HEK293 (cell line): ENCODE results near the gene RHEB.

Experiments
- CTCF ChIA-PET: fragments of 350-600 bp; formaldehyde crosslinking; extraction: SDS; loops from one replicate; lab custom pipeline; 2021; ENCODE audit warnings: antibody characterized with exemption; lab: Yijun Ruan, JAX
- POLR2A ChIA-PET: fragments of 300-600 bp; formaldehyde crosslinking; extraction: SDS; loops from one replicate; lab custom pipeline; 2020; ENCODE audit warnings: antibody characterized with exemption, inconsistent platforms; lab: Yijun Ruan, JAX
- H3K27ac ChIP-seq: fragments of 200-500 bp; sonication (Bioruptor generic); 2 replicates; pipeline ENCODE4 v1.5.1; 2014; ENCODE audit warnings: low read depth, low read length, control low read depth, inconsistent platforms; ENCODE audit errors: extremely low read depth
- H3K36me3 ChIP-seq, 2 experiments: fragments of 200-500 bp in 1 of 2; sonication (Bioruptor generic) in 1 of 2; 1 replicate in 1 of 2; 2 replicates in 1 of 2; pipeline ENCODE4 v1.5.1; 2014 to 2017; ENCODE audit warnings: inconsistent platforms in 2 of 2, low read length in 2 of 2; ENCODE audit not compliant: control insufficient read depth in 2 of 2, insufficient read depth in 1 of 2
- H3K4me1 ChIP-seq: fragments of 200-500 bp; sonication (Bioruptor generic); 2 replicates; pipeline ENCODE4 v1.5.1; 2014; ENCODE audit warnings: mild to moderate bottlenecking, low read length, inconsistent platforms; ENCODE audit not compliant: control insufficient read depth, insufficient read depth
- H3K4me3 ChIP-seq: 2 replicates; pipeline ENCODE4 v1.5.1; 2011; ENCODE audit warnings: low read depth, mild to moderate bottlenecking, control low read depth, low read length, moderate library complexity
- H3K9me3 ChIP-seq: fragments of 200-500 bp; sonication (Bioruptor generic); 2 replicates; pipeline ENCODE4 v1.5.1; 2014; ENCODE audit warnings: low read depth, low read length, inconsistent platforms; ENCODE audit not compliant: control insufficient read depth, insufficient read depth
- SETDB1 ChIP-seq: IDR thresholded peaks from one replicate; pipeline ENCODE4 v1.6.1; 2017; ENCODE audit warnings: mild to moderate bottlenecking, low read length, moderate library complexity, mixed read lengths; ENCODE audit not compliant: insufficient read length
- TRIM28 ChIP-seq: IDR thresholded peaks from 2 replicates; pipeline ENCODE4 v1.6.1; 2011; ENCODE audit warnings: low read length, control low read depth, borderline replicate concordance
- ZBTB1 ChIP-seq: fragments of 450-650 bp; formaldehyde crosslinking; IDR thresholded peaks from 2 replicates; pipeline ENCODE4 v1.5.1; 2016; ENCODE audit warnings: missing biosample characterization, missing genetic modification characterization
- ZBTB21 ChIP-seq: fragments of 450-650 bp; formaldehyde crosslinking; IDR thresholded peaks from 2 replicates; pipeline ENCODE4 v1.5.1; 2017; ENCODE audit warnings: missing biosample characterization, missing genetic modification characterization
- ZBTB7A ChIP-seq: fragments of 450-650 bp; formaldehyde crosslinking; IDR thresholded peaks from 2 replicates; pipeline ENCODE4 v1.5.1; 2016; ENCODE audit warnings: low read depth, missing biosample characterization, missing genetic modification characterization
- ZFHX2 ChIP-seq: fragments of 450-650 bp; formaldehyde crosslinking; conservative IDR thresholded peaks from 2 replicates; pipeline ENCODE4 v1.5.1; 2016; ENCODE audit warnings: missing biosample characterization, missing genetic modification characterization
- ZFP3 ChIP-seq: fragments of 450-650 bp; formaldehyde crosslinking; IDR thresholded peaks from 2 replicates; pipeline ENCODE4 v1.5.1; 2016; ENCODE audit warnings: low read depth, missing biosample characterization, missing genetic modification characterization
- ZNF132 ChIP-seq: fragments of 450-650 bp; formaldehyde crosslinking; IDR thresholded peaks from 2 replicates; pipeline ENCODE4 v1.5.1; 2017; ENCODE audit warnings: missing biosample characterization, missing genetic modification characterization, borderline replicate concordance
- ZNF138 ChIP-seq: fragments of 450-650 bp; formaldehyde crosslinking; IDR thresholded peaks from 2 replicates; pipeline ENCODE4 v1.5.1; 2016; ENCODE audit warnings: missing biosample characterization, missing genetic modification characterization, borderline replicate concordance
- ZNF155 ChIP-seq: fragments of 450-650 bp; formaldehyde crosslinking; IDR thresholded peaks from 2 replicates; pipeline ENCODE4 v1.5.1; 2016; ENCODE audit warnings: missing biosample characterization, missing genetic modification characterization
- ZNF214 ChIP-seq: fragments of 450-650 bp; formaldehyde crosslinking; IDR thresholded peaks from 2 replicates; pipeline ENCODE4 v1.5.1; 2017; ENCODE audit warnings: missing biosample characterization, mild to moderate bottlenecking, missing genetic modification characterization, borderline replicate concordance
- ZNF274 ChIP-seq, 2 experiments: fragments of 200-500 bp in 1 of 2; fragments of 450-650 bp in 1 of 2; sonication (Bioruptor generic) in 1 of 2; formaldehyde crosslinking in 1 of 2; IDR thresholded peaks; 2 replicates each; pipeline versions ENCODE4 v1.5.1 to v1.6.1; 2014 to 2016; ENCODE audit warnings: borderline replicate concordance in 1 of 2, inconsistent platforms in 1 of 2, low read length in 1 of 2, missing biosample characterization in 1 of 2, missing genetic modification characterization in 1 of 2
- ZNF311 ChIP-seq: fragments of 450-650 bp; formaldehyde crosslinking; IDR thresholded peaks from 2 replicates; pipeline ENCODE4 v1.5.1; 2017; ENCODE audit warnings: missing biosample characterization, missing genetic modification characterization, borderline replicate concordance
- ZNF37A ChIP-seq: fragments of 450-650 bp; IDR thresholded peaks from 2 replicates; pipeline ENCODE4 v1.5.1; 2018; ENCODE audit warnings: missing biosample characterization, missing genetic modification characterization
- ZNF423 ChIP-seq: fragments of 450-650 bp; formaldehyde crosslinking; IDR thresholded peaks from 2 replicates; pipeline ENCODE4 v1.5.1; 2016; ENCODE audit warnings: missing biosample characterization, missing genetic modification characterization
- TF ChIP-seq, protein P1 (sequence below): fragments of 450-650 bp; IDR thresholded peaks from 2 replicates; pipeline ENCODE4 v1.5.1; 2018; ENCODE audit warnings: missing biosample characterization, missing genetic modification characterization
- TF ChIP-seq, protein P2 (sequence below): fragments of 450-650 bp; formaldehyde crosslinking; IDR thresholded peaks from 2 replicates; pipeline ENCODE4 v1.5.1; 2016; ENCODE audit warnings: missing biosample characterization, missing genetic modification characterization
- TF ChIP-seq, protein P3 (sequence below): fragments of 450-650 bp; formaldehyde crosslinking; IDR thresholded peaks from 2 replicates; pipeline ENCODE4 v1.5.1; 2016; ENCODE audit warnings: missing biosample characterization, missing genetic modification characterization

The RHEB gene

DNA sequence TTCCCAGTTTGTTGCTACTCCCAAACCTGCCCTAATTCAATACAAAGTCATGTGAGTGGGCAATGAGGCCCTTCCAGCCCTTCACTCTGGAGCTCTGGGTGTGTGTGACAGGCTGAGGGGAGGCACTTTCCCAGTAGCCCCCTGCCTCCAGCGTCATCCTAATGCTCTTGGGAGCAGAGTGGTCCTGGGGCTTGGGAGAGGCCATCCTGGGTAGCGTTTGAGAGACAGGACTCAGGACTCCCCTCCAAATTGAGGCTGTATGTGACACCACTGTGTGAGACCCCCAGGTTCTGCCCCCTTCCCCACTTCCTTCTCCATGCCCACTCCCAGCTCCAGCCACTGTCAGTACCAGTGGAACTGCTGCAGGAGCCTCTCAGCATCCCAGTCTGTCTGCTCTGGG lies 73.3 kb downstream of the RHEB start:
- H3K4me1 ChIP-seq = no peaks in the 10 kb centered on the region
- TF ChIP-seq ZNF423 = no peak
- H3K9me3 ChIP-seq = no peaks in the 10 kb centered on the region
- H3K36me3 ChIP-seq = no peaks in the 10 kb centered on the region
- H3K4me3 ChIP-seq = no peak overlapping the region
- CTCF ChIA-PET = interaction anchor here (0.8 to 0.9 kb wide), 2 partner anchors 308 to 336 kb away, joined by 3 to 4 read pairs; no protein-coding TSS in a partner anchor
- POLR2A ChIA-PET = no interaction called here
- no peak overlapping the region for H3K27ac ChIP-seq

DNA sequence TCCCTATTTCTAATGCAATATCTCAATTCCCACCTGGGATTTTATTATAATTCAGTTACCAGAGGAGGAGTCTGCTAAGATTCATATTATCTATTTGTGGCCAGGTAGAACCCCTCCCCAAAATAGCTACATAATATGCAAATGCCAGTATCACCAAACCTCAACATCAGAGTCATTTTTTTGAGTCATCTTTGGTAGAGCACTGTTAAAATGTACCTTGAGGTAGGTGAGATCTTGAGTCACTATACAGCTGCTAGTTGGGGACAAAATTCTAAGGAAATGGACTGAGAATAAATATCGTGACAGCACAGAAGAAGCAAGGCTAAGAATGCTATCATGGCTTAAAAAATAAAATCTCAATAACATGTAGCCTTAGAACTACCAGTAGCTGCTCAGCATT lies 75.1 kb downstream of the RHEB start:
- Histone ChIP-seq H3K4me3 (no peak overlapping the region), H3K27ac (no peak overlapping the region), H3K9me3 (no peaks in the 10 kb centered on the region), H3K4me1 (no peaks in the 10 kb centered on the region), H3K36me3 (no peaks in the 10 kb centered on the region)
- ChIA-PET POLR2A (no interaction called here), CTCF (interaction anchor here (0.6 kb wide), 1 partner anchor 129 kb away, joined by 6 read pairs; no protein-coding TSS in a partner anchor)
- TF ChIP-seq ZNF132 (no peak), ZFHX2 (tag by site-specific recombination) (no peak), ZNF311 (tag by site-specific recombination) (no peak), ZFP3 (no peak), ZBTB1 (tag by site-specific recombination) (no peak), ZNF138 (tag by site-specific recombination) (no peak), ZNF155 (tag by site-specific recombination) (no peak), ZBTB21 (tag by site-specific recombination) (no peak), ZBTB7A (no peak), ZNF37A (no peak), ZNF274 (IDR thresholded peaks at IDR 0.05; ENCODE audit: low read length) (no peak), ZNF274 (tag by site-specific recombination; IDR thresholded peaks at IDR 0.05; ENCODE audit: borderline replicate concordance) (no peak)
- TF ChIP-seq, protein P1, sequence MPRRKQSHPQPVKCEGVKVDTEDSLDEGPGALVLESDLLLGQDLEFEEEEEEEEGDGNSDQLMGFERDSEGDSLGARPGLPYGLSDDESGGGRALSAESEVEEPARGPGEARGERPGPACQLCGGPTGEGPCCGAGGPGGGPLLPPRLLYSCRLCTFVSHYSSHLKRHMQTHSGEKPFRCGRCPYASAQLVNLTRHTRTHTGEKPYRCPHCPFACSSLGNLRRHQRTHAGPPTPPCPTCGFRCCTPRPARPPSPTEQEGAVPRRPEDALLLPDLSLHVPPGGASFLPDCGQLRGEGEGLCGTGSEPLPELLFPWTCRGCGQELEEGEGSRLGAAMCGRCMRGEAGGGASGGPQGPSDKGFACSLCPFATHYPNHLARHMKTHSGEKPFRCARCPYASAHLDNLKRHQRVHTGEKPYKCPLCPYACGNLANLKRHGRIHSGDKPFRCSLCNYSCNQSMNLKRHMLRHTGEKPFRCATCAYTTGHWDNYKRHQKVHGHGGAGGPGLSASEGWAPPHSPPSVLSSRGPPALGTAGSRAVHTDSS (tag by site-specific recombination) = no peak
- TF ChIP-seq, protein P2, sequence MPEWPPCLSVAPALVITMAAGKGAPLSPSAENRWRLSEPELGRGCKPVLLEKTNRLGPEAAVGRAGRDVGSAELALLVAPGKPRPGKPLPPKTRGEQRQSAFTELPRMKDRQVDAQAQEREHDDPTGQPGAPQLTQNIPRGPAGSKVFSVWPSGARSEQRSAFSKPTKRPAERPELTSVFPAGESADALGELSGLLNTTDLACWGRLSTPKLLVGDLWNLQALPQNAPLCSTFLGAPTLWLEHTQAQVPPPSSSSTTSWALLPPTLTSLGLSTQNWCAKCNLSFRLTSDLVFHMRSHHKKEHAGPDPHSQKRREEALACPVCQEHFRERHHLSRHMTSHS = no peak
- TF ChIP-seq, all 188 proteins: peak for 0

DNA sequence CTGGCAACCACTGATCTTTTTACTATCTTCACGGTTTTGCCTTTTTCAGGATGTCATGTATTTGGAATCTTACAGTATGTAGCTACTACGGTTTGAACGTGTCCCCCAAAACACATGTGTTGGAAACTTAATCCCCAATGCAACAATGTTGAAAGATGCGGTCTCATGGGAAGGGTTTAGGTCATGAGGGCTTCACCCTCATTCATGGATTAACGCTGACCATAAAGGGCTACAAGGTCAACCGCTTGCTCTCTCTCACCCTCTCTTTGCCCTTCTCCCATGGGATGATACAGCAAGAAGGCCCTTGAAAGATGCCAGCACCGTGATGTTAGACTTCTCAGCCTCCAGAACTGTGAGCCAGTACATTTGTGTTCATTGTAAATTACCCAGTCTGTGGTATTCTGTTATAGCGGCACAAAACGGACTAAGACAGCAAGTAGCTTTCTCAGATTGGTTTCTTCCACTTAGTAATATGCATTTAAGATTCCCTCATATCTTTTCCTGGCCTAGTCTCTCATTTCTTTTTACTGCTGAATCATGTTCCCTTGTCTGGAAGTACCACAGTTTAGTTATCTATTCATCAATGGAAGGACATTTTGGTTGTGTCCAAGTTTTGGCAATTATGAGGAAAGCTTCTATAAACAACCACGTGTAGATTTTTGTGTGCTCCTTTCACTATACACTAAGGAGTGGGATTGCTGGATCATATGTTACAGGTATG lies 76.8 kb downstream of the RHEB start:
- Histone ChIP-seq H3K4me3 (no peak overlapping the region), H3K9me3 (no peaks in the 10 kb centered on the region), H3K36me3 (no peaks in the 10 kb centered on the region), H3K27ac (no peak overlapping the region), H3K4me1 (no peaks in the 10 kb centered on the region)
- POLR2A ChIA-PET = no interaction called here
- CTCF ChIA-PET = interaction anchor here (1.0 to 1.5 kb wide), 4 partner anchors 9 to 74 kb away, joined by 3 to 5 read pairs (median 4); no protein-coding TSS in a partner anchor
- TF ChIP-seq, protein P3, sequence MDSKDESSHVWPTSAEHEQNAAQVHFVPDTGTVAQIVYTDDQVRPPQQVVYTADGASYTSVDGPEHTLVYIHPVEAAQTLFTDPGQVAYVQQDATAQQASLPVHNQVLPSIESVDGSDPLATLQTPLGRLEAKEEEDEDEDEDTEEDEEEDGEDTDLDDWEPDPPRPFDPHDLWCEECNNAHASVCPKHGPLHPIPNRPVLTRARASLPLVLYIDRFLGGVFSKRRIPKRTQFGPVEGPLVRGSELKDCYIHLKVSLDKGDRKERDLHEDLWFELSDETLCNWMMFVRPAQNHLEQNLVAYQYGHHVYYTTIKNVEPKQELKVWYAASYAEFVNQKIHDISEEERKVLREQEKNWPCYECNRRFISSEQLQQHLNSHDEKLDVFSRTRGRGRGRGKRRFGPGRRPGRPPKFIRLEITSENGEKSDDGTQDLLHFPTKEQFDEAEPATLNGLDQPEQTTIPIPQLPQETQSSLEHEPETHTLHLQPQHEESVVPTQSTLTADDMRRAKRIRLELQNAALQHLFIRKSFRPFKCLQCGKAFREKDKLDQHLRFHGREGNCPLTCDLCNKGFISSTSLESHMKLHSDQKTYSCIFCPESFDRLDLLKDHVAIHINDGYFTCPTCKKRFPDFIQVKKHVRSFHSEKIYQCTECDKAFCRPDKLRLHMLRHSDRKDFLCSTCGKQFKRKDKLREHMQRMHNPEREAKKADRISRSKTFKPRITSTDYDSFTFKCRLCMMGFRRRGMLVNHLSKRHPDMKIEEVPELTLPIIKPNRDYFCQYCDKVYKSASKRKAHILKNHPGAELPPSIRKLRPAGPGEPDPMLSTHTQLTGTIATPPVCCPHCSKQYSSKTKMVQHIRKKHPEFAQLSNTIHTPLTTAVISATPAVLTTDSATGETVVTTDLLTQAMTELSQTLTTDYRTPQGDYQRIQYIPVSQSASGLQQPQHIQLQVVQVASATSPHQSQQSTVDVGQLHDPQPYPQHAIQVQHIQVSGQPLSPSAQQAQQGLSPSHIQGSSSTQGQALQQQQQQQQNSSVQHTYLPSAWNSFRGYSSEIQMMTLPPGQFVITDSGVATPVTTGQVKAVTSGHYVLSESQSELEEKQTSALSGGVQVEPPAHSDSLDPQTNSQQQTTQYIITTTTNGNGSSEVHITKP = peak; percentile 45
- TF ChIP-seq TRIM28 = peak; percentile 35; the same call in 1 of the 2 replicates
- peak; percentile 18 for TF ChIP-seq SETDB1
- TF ChIP-seq ZNF214 (tag by site-specific recombination) = no peak
